GM18507 (cell line): ENCODE measurements around the gene CCL1.

Experiments used
- DNase-seq: peaks from one replicate; pipeline ENCODE4 v3.0.0; 2011; ENCODE audit warnings: low read depth; ENCODE audit not compliant: insufficient read length; ENCODE audit errors: extremely low spot score
- FAIRE-seq: peaks from 2 replicates; lab custom pipeline; 2011; peaks lifted over from hg19 to GRCh38; lab: Jason Lieb, UNC

The CCL1 gene

GRCh38 chr17:34313164-34313563 lies 49.9 kb downstream of the CCL1 start:
- DNase-seq (no peak), FAIRE-seq (no peak)

- FAIRE-seq: no peak
Measured at GRCh38 chr17:34312080-34312479, 51.0 kb downstream of the CCL1 start.

GRCh38 chr17:34311291-34311690 lies 51.7 kb downstream of the CCL1 start:
- FAIRE-seq: no peak
- DNase-seq: no peak

More at GRCh38 chr17:34312080-34312479, 51.0 kb downstream of the CCL1 start:
- no peak for DNase-seq
